H1 (cell line): ENCODE results near the gene ASB1. TPM values are rescaled to one million over a fixed set of nuclear protein-coding genes. Genes with fewer than 3 reads are reported as not detected.

Experiments
- BACH1 ChIP-seq: IDR thresholded peaks from 2 replicates; pipeline ENCODE4 v1.6.1; 2012; ENCODE audit warnings: low read length, improper control_type of control experiment
- BCL11A ChIP-seq, 2 experiments: IDR thresholded peaks; one replicate each; pipeline ENCODE4 v1.6.1; 2011; ENCODE audit warnings: low read depth in 2 of 2, low read length in 2 of 2, mild to moderate bottlenecking in 2 of 2
- CHD7 ChIP-seq: fragments of 300-600 bp; sonication (generic); IDR thresholded peaks from 2 replicates; pipeline ENCODE4 v1.7.1; 2012; ENCODE audit warnings: low read length, moderate library complexity, mild to moderate bottlenecking, inconsistent platforms; ENCODE audit not compliant: insufficient replicate concordance
- GABPA ChIP-seq: IDR thresholded peaks from 2 replicates; pipeline ENCODE4 v1.6.1; 2011; ENCODE audit warnings: mild to moderate bottlenecking, low read length, moderate library complexity, borderline replicate concordance; ENCODE audit not compliant: insufficient read depth
- MAFK ChIP-seq: IDR thresholded peaks from 2 replicates; pipeline ENCODE4 v1.6.1; 2012; ENCODE audit warnings: low read depth, mild to moderate bottlenecking, improper control_type of control experiment, low read length
- NANOG ChIP-seq: IDR thresholded peaks from 2 replicates; pipeline ENCODE4 v1.6.1; 2011; ENCODE audit warnings: low read length, low read depth, mild to moderate bottlenecking, inconsistent platforms; ENCODE audit not compliant: insufficient read depth, poor library complexity, severe bottlenecking
- SAP30 ChIP-seq: fragments of 300-600 bp; sonication (generic); IDR thresholded peaks from 2 replicates; pipeline ENCODE4 v1.7.1; 2012; ENCODE audit warnings: low read length, moderate library complexity, mild to moderate bottlenecking, inconsistent platforms; ENCODE audit not compliant: insufficient read depth, insufficient replicate concordance
- SIX5 ChIP-seq: IDR thresholded peaks from 2 replicates; pipeline ENCODE4 v1.6.1; 2011; ENCODE audit warnings: mild to moderate bottlenecking, low read depth, low read length
- SP4 ChIP-seq: IDR thresholded peaks from 2 replicates; pipeline ENCODE4 v1.6.1; 2012; ENCODE audit warnings: low read length, inconsistent platforms
- TBP ChIP-seq: IDR thresholded peaks from 2 replicates; pipeline ENCODE4 v1.6.1; 2011; ENCODE audit warnings: low read depth, low read length, improper control_type of control experiment
- YY1 ChIP-seq: IDR thresholded peaks from 2 replicates; pipeline ENCODE4 v1.6.1; 2011; ENCODE audit warnings: low read depth, mild to moderate bottlenecking, low read length
- polyA plus RNA-seq, 7 experiments: library from polyadenylated mRNA; depleted of rRNA in 3 of 7; stranded (reverse) in 5 of 7; unstranded in 2 of 7; fragments of >200 nt in 5 of 7; fragments of 200-250 nt in 2 of 7; gene quantifications; 1 replicate in 5 of 7; 2 replicates in 1 of 7; 4 replicates in 1 of 7; pipeline versions ENCODE4 v1.2.1 to v1.2.3, GENCODE V29; 2011 to 2013; ENCODE audit warnings: missing spikeins in 2 of 7, mixed read lengths in 2 of 7
- total RNA-seq: library from RNA; stranded (reverse); fragmentation: NEBNext Ultra II Directional; extraction: Animal tissue kit (Norgen Biotek cat#: 25700); gene quantifications from 2 replicates; pipeline ENCODE4 v1.2.1, GENCODE V29; 2021

Gene ASB1
- total and polyA plus RNA-seq, 2 of the 8 experiments (the other 6 are each of a cell fraction or from before 2014, with no cell fraction given) = 24.1 to 36.0 TPM

- no peak for TF ChIP-seq CHD7
- no peak for TF ChIP-seq MAFK
- TF ChIP-seq BACH1 = no peak
- no peak for TF ChIP-seq SP4
- no peak for TF ChIP-seq YY1
- no peak for TF ChIP-seq TBP
- TF ChIP-seq SAP30 = no peak
- no peak for TF ChIP-seq SIX5
- TF ChIP-seq GABPA = no peak
- no peak for TF ChIP-seq NANOG
- no peak for TF ChIP-seq BCL11A (IDR thresholded peaks at IDR 0.05; ENCODE audit: low read depth in 2 of 2, low read length in 2 of 2)
These were observed 70.9 kb downstream of the ASB1 start (continued) for GRCh38 chr2:238497610-238498005.
